Measurements from ENCODE around the gene DNAH5.
"Not testable (repeated sequence)": the region's sequence is repeated elsewhere in the genome, so short reads cannot be mapped to it uniquely, and the experiment has no call there.

The DNAH5 gene

DNA sequence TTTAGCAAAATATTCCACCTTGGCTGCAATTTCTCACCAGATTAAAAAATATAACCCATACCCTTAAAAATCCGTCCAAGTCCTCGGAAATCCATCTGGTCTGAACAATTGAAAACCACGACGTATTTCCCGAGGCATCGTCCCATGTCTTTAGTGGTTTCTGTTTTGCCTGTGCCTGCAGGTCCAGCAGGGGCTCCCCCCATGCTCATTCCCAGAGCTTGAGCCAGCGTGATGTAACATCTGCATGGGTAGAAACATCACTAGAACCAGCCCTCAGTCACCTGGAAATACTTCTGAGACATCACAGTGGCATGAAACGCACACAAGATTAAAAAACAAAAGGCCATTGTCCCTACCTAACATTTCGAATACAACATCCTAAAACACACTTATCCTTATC is 114.0 kb downstream of the DNAH5 start:
- no peaks in the 10 kb centered on the region for H3K36me3 Mint-ChIP-seq (ENCODE audit: low read depth)
- no peaks in the 10 kb centered on the region for H3K27me3 Mint-ChIP-seq
- no peak for DNase-seq
- H3K27ac Mint-ChIP-seq: no peak overlapping the region
- H3K4me1 Mint-ChIP-seq (ENCODE audit: low read depth): no peaks in the 10 kb centered on the region
- H3K9me3 Mint-ChIP-seq: peaks cover 21% of the 10 kb centered on the region
- H3K4me3 Mint-ChIP-seq: no peak overlapping the region

DNA sequence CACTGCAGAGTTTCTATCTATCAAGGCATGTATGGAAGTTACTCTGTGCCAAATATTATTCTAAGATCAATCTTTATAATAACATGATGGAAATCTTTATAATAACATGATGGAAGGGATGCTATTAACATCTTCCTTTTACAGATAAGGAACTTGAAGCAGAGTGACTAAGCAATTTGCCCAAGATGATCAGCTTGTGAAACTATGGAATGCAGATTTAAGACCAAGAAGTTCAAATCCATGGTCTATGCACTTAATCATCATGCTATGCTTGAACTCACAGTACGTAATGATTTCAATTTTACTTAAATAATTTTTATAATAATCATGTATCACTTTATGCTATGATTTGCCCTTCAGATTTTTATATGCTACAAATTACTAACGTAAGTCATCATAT is 123.1 kb downstream of the DNAH5 start:
- Mint-ChIP-seq H3K4me1 (ENCODE audit: low read depth) (no peaks in the 10 kb centered on the region), H3K36me3 (ENCODE audit: low read depth) (no peaks in the 10 kb centered on the region), H3K27ac (no peak overlapping the region), H3K9me3 (peaks cover 6% of the 10 kb centered on the region), H3K27me3 (no peaks in the 10 kb centered on the region), H3K4me3 (no peak overlapping the region)
- no peak for DNase-seq

DNA sequence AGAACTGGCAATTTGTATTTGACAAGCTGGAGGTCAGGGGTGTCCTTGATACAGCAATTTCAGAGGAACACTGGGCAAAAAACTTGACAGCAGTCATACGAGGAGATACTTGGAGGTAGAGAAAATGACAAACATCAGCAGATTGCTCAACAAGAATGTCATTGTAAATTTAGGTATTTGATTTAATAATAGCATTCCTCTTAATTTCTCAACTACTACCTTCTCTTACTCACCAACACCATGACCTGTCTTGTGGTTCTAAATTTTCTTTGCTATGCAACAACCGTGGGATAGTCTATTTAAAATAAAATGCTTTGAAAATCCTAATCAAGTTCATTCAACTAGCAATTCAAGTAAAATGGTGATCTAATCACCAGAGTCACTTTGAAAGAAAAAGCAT is 128.4 kb downstream of the DNAH5 start:
- DNase-seq: no peak
- peaks cover 6% of the 10 kb centered on the region for H3K9me3 Mint-ChIP-seq

GRCh38 chr5:13814301-13814700 is 130.2 kb downstream of the DNAH5 start:
- DNase-seq: no peak
- Mint-ChIP-seq H3K9me3 (peaks cover 6% of the 10 kb centered on the region), H3K27ac (no peak overlapping the region), H3K36me3 (ENCODE audit: low read depth) (no peaks in the 10 kb centered on the region), H3K27me3 (no peaks in the 10 kb centered on the region), H3K4me1 (ENCODE audit: low read depth) (no peaks in the 10 kb centered on the region), H3K4me3 (no peak overlapping the region)

More for the DNA sequence above, 128.4 kb downstream of the DNAH5 start:
- Mint-ChIP-seq H3K36me3 (ENCODE audit: low read depth) (no peaks in the 10 kb centered on the region), H3K27ac (no peak overlapping the region), H3K27me3 (no peaks in the 10 kb centered on the region), H3K4me1 (ENCODE audit: low read depth) (no peaks in the 10 kb centered on the region), H3K4me3 (no peak overlapping the region)

- Mint-ChIP-seq H3K4me1 (ENCODE audit: low read depth) (no peaks in the 10 kb centered on the region), H3K27ac (no peak overlapping the region), H3K9me3 (peaks cover 12% of the 10 kb centered on the region), H3K27me3 (no peaks in the 10 kb centered on the region), H3K36me3 (ENCODE audit: low read depth) (no peaks in the 10 kb centered on the region), H3K4me3 (no peak overlapping the region)
- no peak for DNase-seq
These were observed 134.6 kb downstream of the DNAH5 start for GRCh38 chr5:13809921-13810320.

GRCh38 chr5:13804336-13804735 is 140.2 kb downstream of the DNAH5 start:
- no peak overlapping the region for H3K27ac Mint-ChIP-seq
- no peaks in the 10 kb centered on the region for H3K27me3 Mint-ChIP-seq
- no peaks in the 10 kb centered on the region for H3K4me1 Mint-ChIP-seq (ENCODE audit: low read depth)
- no peak for DNase-seq
- peaks cover 13% of the 10 kb centered on the region for H3K9me3 Mint-ChIP-seq
- H3K4me3 Mint-ChIP-seq: no peak overlapping the region
- no peaks in the 10 kb centered on the region for H3K36me3 Mint-ChIP-seq (ENCODE audit: low read depth)

DNA sequence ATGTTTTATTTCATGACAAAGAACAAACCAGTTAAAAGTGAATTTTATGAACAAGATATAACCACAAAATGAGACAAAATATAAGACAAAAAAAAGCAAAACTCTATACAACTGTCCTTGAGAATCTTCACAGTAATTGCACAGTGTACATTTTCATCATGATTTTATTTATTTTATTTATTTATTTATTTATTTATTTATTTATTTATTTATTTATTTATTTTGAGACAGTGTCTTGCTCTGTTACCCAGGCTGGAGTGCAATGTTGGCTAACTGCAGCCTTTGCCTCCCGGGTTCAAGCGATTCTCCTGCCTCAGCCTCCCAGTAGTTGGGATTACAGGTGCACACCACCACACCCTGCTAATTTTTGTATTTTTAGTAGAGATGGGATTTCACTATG is 145.9 kb downstream of the DNAH5 start:
- not testable (repeated sequence) for H3K27ac Mint-ChIP-seq; DNase-seq; H3K4me3 Mint-ChIP-seq; H3K36me3 Mint-ChIP-seq (ENCODE audit: low read depth); H3K27me3 Mint-ChIP-seq; H3K4me1 Mint-ChIP-seq (ENCODE audit: low read depth)
- H3K9me3 Mint-ChIP-seq: peaks cover 16% of the 10 kb centered on the region

- Mint-ChIP-seq H3K27me3 (no peaks in the 10 kb centered on the region), H3K36me3 (ENCODE audit: low read depth) (no peaks in the 10 kb centered on the region), H3K9me3 (peaks cover 17% of the 10 kb centered on the region), H3K4me3 (no peak overlapping the region), H3K27ac (no peak overlapping the region), H3K4me1 (ENCODE audit: low read depth) (no peaks in the 10 kb centered on the region)
- DNase-seq: no peak
These were observed 158.6 kb downstream of the DNAH5 start for GRCh38 chr5:13785781-13786415.

DNA sequence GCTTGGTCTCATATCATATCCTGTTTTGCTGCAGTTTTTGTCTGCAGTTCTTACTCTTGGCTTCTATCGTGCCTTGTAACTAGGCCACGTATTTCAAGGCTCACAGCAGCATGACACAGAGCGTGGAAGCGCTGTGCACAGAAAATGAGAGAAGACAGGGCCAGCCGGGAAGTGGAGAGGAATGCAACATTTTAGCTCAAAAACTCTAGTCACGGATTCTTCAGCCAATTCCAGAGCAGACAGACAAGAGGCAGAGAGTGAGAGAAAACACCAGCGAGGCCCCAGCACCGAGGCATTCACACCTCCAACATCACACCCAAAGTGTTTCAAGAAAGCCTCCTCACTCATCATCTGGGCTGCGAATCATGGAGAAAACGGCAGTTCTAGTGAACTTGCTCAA is 160.8 kb downstream of the DNAH5 start:
- Mint-ChIP-seq H3K4me3 (no peak overlapping the region), H3K27ac (no peak overlapping the region), H3K27me3 (no peaks in the 10 kb centered on the region), H3K9me3 (peaks cover 18% of the 10 kb centered on the region), H3K4me1 (ENCODE audit: low read depth) (no peaks in the 10 kb centered on the region), H3K36me3 (ENCODE audit: low read depth) (no peaks in the 10 kb centered on the region)
- DNase-seq: no peak

DNA sequence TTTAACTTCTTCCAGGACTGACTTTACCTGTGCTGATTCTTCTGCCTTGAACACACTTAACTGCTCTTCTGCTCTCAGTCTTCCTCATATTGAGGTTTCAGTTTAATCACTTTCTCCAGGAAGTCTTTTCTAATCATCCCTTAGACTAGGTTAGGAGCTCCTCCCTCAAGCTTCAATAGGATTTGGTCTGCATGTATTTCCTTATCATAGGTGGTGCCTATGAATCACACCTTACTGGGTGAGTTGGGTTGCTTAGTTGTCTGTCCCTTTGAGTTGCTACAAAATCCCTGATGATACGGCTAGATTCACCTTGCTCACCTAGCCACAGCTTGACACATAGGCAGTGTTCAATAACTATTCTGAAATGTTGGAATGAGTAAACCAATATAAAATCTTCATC is 164.4 kb downstream of the DNAH5 start:
- Mint-ChIP-seq H3K4me3 (no peak overlapping the region), H3K36me3 (ENCODE audit: low read depth) (no peaks in the 10 kb centered on the region), H3K4me1 (ENCODE audit: low read depth) (no peaks in the 10 kb centered on the region), H3K27ac (no peak overlapping the region), H3K9me3 (peaks cover 13% of the 10 kb centered on the region), H3K27me3 (no peaks in the 10 kb centered on the region)
- no peak for DNase-seq

GRCh38 chr5:13773649-13774048 is 170.8 kb downstream of the DNAH5 start:
- no peak for DNase-seq
- no peak overlapping the region for H3K4me3 Mint-ChIP-seq
- H3K27me3 Mint-ChIP-seq: no peaks in the 10 kb centered on the region
- no peaks in the 10 kb centered on the region for H3K36me3 Mint-ChIP-seq (ENCODE audit: low read depth)
- H3K27ac Mint-ChIP-seq: no peak overlapping the region
- H3K4me1 Mint-ChIP-seq (ENCODE audit: low read depth): no peaks in the 10 kb centered on the region
- H3K9me3 Mint-ChIP-seq: peaks cover 5% of the 10 kb centered on the region

DNA sequence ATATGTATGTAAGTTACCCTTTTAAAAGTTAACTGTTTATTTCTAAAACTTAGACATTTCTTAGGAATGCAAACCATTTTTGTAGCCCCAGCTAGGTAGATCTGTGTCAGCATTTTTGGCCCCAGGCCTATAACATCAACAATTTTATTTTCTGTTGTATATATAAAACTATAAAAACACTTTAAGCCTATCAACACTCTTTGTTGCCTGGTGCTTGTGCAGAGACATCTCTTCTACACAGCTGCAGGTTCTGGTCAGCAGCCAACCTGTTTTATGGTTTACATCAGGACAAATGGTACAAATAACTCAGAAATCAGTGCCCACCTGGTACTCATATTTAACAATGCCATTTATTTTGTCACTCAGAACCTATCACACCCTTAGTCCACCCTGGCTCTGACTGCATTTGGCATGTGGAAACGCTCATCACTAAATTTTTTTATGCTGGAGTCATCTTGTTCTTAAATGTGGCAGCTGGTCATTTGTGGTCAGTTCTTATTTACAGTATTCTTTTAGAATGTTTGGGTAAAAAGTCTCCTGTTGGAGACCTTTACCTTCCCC is 173.4 kb downstream of the DNAH5 start:
- Mint-ChIP-seq H3K9me3 (peaks cover 10% of the 10 kb centered on the region), H3K4me3 (no peak overlapping the region), H3K27me3 (no peaks in the 10 kb centered on the region), H3K27ac (no peak overlapping the region), H3K4me1 (ENCODE audit: low read depth) (no peaks in the 10 kb centered on the region), H3K36me3 (ENCODE audit: low read depth) (no peaks in the 10 kb centered on the region)
- no peak for DNase-seq

DNA sequence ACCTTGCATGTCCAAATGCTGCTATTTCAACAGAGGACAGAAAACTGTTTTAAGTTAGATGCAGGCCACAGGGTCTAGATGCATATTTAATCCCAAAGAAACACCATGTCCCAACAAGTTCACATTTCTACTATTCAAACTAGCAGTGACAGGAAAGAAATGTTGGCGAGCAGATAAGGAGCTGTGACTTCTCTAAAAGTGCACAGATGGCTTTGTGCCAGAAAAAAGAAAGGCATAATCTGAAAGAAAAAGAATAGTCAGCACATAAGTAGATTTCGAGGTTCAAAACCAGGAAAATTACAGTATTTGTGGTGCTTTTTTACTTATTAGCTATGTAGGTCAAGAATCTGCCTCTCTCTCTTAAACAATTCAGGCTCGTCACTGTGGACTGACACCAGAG is 178.3 kb downstream of the DNAH5 start:
- Mint-ChIP-seq H3K36me3 (ENCODE audit: low read depth) (no peaks in the 10 kb centered on the region), H3K27ac (no peak overlapping the region), H3K9me3 (peaks cover 11% of the 10 kb centered on the region), H3K4me3 (no peak overlapping the region), H3K4me1 (ENCODE audit: low read depth) (no peaks in the 10 kb centered on the region), H3K27me3 (no peaks in the 10 kb centered on the region)
- DNase-seq: no peak

DNA sequence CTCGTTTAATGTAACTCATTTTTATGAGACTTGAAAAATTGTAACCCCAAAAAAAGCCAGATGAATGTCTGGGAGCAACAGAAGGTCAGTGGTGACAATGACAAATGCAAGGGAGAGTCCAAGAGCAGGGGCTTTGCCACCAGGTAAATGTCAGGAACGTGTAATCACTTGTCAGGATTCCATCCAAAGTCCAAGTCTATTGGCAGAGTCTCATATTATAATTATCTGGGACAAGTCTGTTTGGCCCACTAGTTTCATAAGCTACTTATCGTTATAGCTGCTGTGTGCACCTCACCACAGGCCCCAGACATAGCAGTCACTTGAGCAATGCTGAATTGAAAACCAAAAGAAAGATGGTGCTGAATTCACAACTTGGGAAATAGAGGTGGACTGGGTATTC is 180.8 kb downstream of the DNAH5 start:
- Mint-ChIP-seq H3K27ac (no peak overlapping the region), H3K9me3 (peaks cover 14% of the 10 kb centered on the region), H3K27me3 (no peaks in the 10 kb centered on the region), H3K4me1 (ENCODE audit: low read depth) (no peaks in the 10 kb centered on the region), H3K36me3 (ENCODE audit: low read depth) (no peaks in the 10 kb centered on the region), H3K4me3 (no peak overlapping the region)
- DNase-seq: no peak

- no peak for DNase-seq
- H3K27me3 Mint-ChIP-seq: no peaks in the 10 kb centered on the region
- H3K4me3 Mint-ChIP-seq: no peak overlapping the region
- no peak overlapping the region for H3K27ac Mint-ChIP-seq
- H3K9me3 Mint-ChIP-seq: peaks cover 2% of the 10 kb centered on the region
- no peaks in the 10 kb centered on the region for H3K36me3 Mint-ChIP-seq (ENCODE audit: low read depth)
- H3K4me1 Mint-ChIP-seq (ENCODE audit: low read depth): no peaks in the 10 kb centered on the region
These were observed 194.7 kb downstream of the DNAH5 start for GRCh38 chr5:13749766-13750165.

- Mint-ChIP-seq H3K27ac (no peak overlapping the region), H3K27me3 (no peaks in the 10 kb centered on the region)
These were observed 198.5 kb downstream of the DNAH5 start for GRCh38 chr5:13746026-13746425.

More at GRCh38 chr5:13746026-13746425, 198.5 kb downstream of the DNAH5 start:
- Mint-ChIP-seq H3K4me1 (ENCODE audit: low read depth) (no peaks in the 10 kb centered on the region), H3K4me3 (no peak overlapping the region), H3K9me3 (peaks cover 2% of the 10 kb centered on the region), H3K36me3 (ENCODE audit: low read depth) (no peaks in the 10 kb centered on the region)
- no peak for DNase-seq

Data from activated T-cell treated with anti-CD3 and anti-CD28 coated beads, Interleukin-2, amount 50 U/mL, for 24 hours (primary cell).